Measurements from ENCODE around the gene SPOCK1.

- TF ChIP-seq EZH2 (IDR thresholded peaks at IDR 0.05) (no peak), POLR2AphosphoS5 (IDR thresholded peaks at IDR 0.05; ENCODE audit: borderline replicate concordance, low read depth, low read length) (no peak), FOXP2 (optimal IDR thresholded peaks at IDR 0.05; ENCODE audit: control extremely low read depth, extremely low read length, insufficient read depth) (no peak)
Observed at GRCh38 chr5:136985785-136986475, 513.2 kb downstream of the SPOCK1 start.

All from SK-N-MC (cell line).